GM19035 (cell line): ENCODE data around the gene RAB29.

Source experiments
- ATAC-seq: cut with Tn5 transposase; IDR thresholded peaks from one replicate; pipeline ENCODE4 v1.9.1; 2021; ENCODE audit not compliant: unreplicated experiment

Gene RAB29

DNA sequence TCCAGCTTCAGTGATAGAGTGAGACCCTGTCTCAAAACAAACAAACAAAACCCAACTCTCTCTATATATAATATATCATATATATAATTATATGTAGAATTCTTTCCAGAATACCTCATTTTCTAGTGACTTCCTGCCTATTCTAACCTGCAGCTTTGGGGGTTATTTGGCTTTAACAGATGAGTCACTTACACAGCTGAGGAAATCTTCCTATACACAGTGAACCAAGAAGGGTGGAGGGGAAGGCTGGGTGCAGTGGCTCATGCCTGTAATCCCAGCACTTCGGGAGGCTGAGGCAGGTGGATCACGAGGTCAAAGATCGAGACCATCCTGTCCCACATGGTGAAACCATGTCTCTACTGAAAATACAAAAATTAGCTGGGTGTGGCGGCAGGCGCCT lies 9.2 kb downstream of the RAB29 start:
- no peak for ATAC-seq

- ATAC-seq = no peak
Measured at GRCh38 chr1:205764578-205764977, 10.7 kb downstream of the RAB29 start.

DNA sequence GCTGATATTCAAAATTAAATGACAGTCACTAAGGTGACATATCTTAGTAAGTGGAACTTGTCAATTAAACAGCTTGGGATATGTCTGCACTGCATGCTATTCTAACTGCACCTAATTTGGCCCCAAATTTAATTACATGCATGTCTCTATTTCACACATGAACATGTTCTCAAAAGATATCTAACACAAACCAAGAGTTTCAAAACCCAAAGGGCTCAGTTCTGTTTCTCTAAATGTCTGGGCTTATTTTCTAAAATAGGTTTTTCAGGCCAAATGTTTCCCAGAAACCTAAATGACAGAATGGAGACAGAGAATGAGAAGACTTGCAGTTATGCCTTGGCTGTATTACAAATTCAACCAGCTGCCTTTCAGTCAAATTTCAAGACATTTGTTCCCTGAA lies 11.3 kb downstream of the RAB29 start:
- ATAC-seq = no peak

DNA sequence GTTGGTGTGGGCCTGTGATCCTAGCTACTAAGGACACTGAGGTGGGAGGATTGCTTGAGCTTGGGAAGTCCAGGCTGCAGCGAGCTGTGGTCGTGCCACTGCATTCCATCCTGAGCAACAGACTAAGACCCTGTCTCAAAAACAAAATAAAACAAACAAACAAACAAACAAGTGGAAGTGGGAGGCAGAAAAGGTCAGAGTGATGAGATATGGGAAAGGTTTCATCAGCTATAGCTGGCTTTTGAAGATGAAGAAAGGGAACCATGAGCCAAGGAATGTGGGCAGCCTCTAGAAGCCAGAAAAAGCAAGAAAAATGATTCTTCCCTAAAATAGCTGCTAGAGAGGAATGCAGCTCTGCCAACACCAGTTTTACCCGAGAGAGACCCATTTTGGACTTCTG lies 14.7 kb downstream of the RAB29 start:
- no peak for ATAC-seq

DNA sequence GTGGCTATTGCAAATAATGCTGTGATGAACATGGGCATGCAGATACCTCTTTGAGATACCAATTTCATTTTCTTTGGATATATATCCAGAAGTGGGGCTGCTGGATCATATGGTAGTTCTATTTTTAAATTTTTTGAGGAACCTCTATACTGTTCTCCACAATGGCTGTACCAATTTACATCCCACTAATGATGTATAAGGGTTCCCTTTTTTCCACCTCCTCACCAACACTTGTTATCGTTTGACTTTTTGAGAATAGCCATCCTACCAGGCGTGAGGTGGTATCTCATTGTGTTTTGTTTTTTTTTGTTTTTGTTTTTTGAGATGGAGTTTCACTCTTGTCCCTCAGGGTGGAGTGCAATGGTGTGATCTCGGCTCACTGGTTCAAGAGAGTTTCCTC lies 18.7 kb downstream of the RAB29 start:
- no peak for ATAC-seq

GRCh38 chr1:205754857-205755256 lies 20.4 kb downstream of the RAB29 start:
- ATAC-seq = no peak

GRCh38 chr1:205751036-205751651 lies 24.1 kb downstream of the RAB29 start:
- ATAC-seq = no peak

- ATAC-seq = peak; percentile 78
Measured at GRCh38 chr1:205750138-205751035, 24.9 kb downstream of the RAB29 start, which contains the start of gene NUCKS1. Gene NUCKS1 (minus strand): TSS chr1:205750182. CDS start chr1:205749973, 209 bp downstream.

DNA sequence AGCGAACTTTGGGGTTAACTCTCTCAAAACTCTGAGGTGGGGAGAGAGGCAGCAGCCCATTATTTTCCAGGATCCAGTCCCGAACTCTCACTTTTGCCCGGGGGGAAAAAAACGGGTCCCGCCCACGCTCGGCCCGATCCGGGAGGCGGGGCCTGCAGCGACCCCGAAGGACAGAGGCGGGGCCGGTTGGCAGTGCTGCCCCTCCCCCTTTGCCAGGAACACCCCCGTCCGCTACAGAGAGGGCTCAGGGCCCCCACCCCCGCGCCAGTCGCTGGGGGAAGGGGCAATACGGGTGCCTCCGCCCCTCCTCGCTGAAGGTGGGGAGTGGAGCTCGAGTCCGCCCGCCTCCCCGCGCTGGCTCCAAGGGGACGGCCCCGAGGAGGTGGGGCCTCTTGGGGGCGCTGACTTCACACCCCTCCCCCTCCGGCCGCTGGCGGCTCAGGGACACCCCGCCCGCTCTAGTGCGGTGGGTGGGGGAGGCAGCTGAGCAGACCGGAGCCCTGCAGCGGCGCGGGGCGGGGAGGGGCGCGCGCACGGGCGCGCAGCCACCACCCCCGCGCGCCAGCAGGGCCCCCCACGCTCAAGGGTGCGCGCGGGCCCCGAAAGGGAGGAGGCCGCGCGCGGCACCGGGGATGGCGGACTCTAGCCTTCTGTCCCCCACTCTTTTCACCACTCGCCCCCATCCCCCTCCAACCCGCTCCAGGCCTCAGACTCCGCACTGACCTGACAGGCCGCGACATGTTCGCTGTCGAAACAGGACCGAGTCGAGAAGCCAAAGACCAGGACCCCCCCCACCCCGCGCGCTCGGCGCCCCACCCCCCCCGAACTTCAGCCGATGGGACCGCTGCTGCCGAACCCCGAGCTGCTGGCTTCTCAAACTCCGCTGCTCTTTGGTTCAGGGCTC lies 25.8 kb downstream of the RAB29 start:
- peak; percentile 77 for ATAC-seq

DNA sequence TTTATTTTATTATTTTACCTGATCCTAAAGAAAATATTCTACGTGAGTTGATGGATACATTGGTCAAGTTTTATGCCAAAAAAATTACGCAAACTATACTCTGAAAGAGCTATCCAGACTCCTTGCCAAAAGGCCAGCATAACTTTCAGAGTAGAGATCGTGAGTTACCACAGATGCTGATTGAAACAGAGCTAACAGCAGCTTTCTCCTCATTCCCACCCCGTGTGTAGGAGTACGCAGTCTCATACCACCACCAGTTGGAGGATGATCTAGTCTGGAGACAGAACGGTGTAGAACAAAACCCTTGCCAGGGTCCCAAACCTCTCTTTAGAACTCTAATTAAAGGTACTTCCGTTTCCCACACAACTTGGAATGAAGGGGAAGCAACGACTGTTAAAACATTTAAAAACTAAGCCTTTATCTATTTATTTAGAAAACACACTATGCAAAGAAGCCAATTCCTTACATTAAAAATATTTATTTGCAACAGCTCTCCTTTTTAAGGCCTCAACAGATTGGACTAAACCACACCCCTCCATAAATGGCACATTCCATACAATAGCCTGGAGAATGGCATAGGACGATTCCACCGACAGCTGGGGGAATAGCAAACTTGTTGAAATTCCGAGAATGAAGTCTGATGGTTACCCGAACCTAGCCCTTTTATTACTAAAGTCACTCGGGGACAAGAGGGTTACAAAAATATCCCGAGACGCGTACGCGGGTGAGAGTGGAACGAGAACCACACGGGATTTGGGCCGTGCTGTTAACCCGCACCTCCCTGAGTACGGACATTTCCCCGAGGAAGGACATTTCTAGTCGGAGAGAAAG lies 26.7 kb downstream of the RAB29 start:
- ATAC-seq = peak; percentile 20

DNA sequence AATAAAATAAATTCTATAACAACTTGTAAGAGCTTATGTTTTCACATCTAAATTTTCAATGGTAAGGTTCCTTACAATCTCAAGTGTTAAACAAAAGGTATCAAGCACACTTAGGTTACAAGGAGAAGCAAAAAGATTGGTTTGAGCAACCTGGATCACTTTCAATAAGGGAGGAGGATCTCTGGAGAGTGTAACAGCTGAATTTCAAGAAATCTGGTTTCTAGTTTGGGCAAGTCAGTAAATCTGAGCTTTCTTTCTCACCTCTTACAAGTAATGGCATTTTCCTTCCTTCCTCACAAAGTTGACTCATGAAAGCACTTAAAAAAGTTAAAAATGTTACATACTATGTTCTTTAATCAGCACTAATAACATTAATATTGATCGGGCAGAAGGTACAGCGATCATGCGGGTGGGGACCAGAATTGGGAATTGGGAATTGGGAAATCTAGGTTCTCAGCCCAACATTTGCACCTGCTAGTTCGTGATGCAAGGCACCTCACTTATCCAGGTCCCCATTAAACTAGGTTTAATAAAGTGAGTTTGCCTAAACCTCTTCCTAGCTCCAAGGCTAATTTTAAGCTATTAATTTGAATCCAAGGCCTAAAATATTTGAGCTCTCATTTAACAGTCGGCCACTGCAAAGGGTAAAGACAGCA lies 28.4 kb downstream of the RAB29 start:
- ATAC-seq = no peak

DNA sequence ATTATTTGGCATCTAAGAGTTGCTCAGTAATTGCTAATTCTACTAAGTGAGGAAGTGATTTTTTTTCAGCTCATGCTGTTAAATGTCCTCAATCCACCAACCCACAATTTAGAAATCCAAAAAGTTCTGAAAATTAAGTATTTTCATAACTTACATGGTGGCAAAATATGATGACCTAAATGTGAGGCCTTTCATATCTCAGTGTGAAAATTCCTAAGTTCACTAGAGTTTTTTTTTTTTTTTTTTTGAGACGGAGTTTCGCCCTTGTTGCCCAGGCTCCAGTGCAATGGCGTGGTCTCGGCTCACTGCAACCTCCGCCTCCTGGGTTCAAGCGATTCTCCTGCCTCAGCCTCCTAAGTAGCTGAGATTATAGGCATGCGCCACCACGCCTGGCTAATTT lies 30.9 kb downstream of the RAB29 start:
- no peak for ATAC-seq

- ATAC-seq = no peak
Measured at GRCh38 chr1:205743977-205744376, 31.3 kb downstream of the RAB29 start.

DNA sequence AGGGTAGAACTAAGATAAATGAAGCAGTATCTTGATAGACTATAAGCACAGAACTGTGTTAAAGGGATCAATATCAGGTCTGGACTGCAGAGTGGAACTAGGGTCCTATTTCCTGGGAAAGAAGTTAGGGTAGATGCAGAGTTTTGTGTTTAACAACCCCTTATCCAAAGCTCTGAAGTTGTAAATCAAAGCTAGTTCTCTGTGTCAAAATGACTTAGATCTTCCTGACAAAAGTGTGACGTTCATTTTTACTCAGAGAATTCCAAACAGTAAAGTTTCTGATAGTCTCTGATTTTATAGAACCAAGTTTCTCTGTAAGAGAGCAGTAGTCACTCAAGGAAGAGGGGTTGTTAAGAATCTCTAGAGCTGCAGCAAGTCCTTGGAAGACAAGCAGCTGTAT lies 33.6 kb downstream of the RAB29 start:
- ATAC-seq = no peak

DNA sequence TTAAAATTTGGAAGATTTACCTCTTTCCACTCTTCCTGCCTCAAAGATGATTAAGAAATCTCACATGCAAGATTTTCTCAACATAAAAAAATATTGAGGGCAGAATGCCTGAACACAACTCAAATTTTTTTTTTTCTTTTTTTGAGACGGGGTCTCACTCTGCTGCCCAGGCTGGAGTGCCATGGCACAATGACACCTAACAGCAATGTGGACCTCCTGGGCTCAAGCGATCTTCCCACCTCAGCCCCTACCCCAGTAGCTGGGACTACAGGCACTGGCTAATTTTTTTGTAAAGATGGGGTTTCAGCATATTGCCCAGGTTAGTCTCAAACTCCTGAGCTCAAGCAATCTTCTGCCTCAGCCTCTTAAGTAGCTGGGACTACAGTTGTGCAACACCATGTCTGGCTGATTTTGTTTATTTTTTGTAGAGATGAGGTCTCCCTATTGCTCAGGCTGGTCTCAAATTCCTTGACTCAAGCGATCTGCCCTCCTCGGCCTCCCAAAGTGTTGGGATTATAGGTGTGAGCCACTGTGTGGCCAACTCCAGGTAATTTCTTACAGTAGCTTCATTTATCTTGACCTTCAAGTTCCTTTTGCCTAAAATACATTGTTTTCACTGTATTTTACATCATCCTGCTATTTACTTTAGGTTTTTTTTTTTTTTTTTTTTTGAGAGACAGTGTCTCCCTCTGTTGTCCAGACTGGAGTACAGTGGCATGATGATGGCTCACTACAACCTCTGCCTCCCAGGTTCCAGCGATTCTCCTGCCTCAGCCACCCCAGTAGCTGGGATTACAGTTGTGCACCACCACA lies 35.7 kb downstream of the RAB29 start:
- no peak for ATAC-seq

- no peak for ATAC-seq
Measured at GRCh38 chr1:205735218-205735617, 40.1 kb downstream of the RAB29 start.

- ATAC-seq = no peak
Measured at GRCh38 chr1:205733438-205734175, 41.7 kb downstream of the RAB29 start.

- ATAC-seq = no peak
Measured at GRCh38 chr1:205729945-205730610, 45.2 kb downstream of the RAB29 start.
